Karpas-422 (cell line): ENCODE measurements around the gene DYSF. TPM values are rescaled to one million over a fixed set of nuclear protein-coding genes. Genes with fewer than 3 reads are reported as not detected.
"Not testable (repeated sequence)": the region's sequence is repeated elsewhere in the genome, so short reads cannot be mapped to it uniquely, and the experiment has no call there.

Experiments used
- DNase-seq: peaks from one replicate; pipeline ENCODE4 v3.0.0-alpha.2; 2015
- H2AFZ ChIP-seq: fragments of 200-600 bp; sonication (generic); 2 replicates; pipeline ENCODE4 v1.6.1; 2014; ENCODE audit warnings: antibody characterized with exemption, low read length, mixed read lengths
- H3K27ac ChIP-seq: fragments of 200-600 bp; sonication (generic); 2 replicates; pipeline ENCODE4 v1.5.1; 2014; ENCODE audit warnings: mild to moderate bottlenecking, low read length, moderate library complexity
- H3K27me3 ChIP-seq: fragments of 200-600 bp; sonication (generic); 2 replicates; pipeline ENCODE4 v1.6.1; 2014; ENCODE audit warnings: low read length, mixed read lengths
- H3K36me3 ChIP-seq: fragments of 200-600 bp; sonication (generic); 2 replicates; pipeline ENCODE4 v1.6.1; 2014; ENCODE audit warnings: low read length, mixed read lengths; ENCODE audit not compliant: insufficient read depth
- H3K4me1 ChIP-seq: fragments of 200-600 bp; sonication (generic); 2 replicates; pipeline ENCODE4 v1.6.1; 2014; ENCODE audit warnings: mild to moderate bottlenecking, low read length, mixed read lengths
- H3K4me2 ChIP-seq: fragments of 200-600 bp; sonication (generic); 2 replicates; pipeline ENCODE4 v1.6.1; 2014; ENCODE audit warnings: low read length, low read depth, mild to moderate bottlenecking; ENCODE audit not compliant: poor library complexity, severe bottlenecking
- H3K4me3 ChIP-seq: fragments of 200-600 bp; sonication (generic); 2 replicates; pipeline ENCODE4 v1.5.1; 2014; ENCODE audit warnings: mild to moderate bottlenecking, antibody characterized with exemption, low read length, mixed read lengths
- H3K79me2 ChIP-seq: fragments of 200-600 bp; sonication (generic); 2 replicates; pipeline ENCODE4 v1.6.1; 2014; ENCODE audit warnings: mild to moderate bottlenecking, low read length, mixed read lengths
- H3K9ac ChIP-seq: fragments of 200-600 bp; sonication (generic); 2 replicates; pipeline ENCODE4 v1.6.0; 2014; ENCODE audit warnings: low read length
- H3K9me2 ChIP-seq: fragments of 200-600 bp; sonication (generic), shearing (Covaris generic); replicated peaks from 2 replicates; pipeline ENCODE4 v1.6.0; 2014; ENCODE audit warnings: mild to moderate bottlenecking, low read length, moderate library complexity; ENCODE audit not compliant: insufficient read depth
- H3K9me3 ChIP-seq: fragments of 300-700, 200-600 bp; sonication (generic); 2 replicates; pipeline ENCODE4 v1.6.1; 2014; ENCODE audit warnings: low read length, mixed read lengths
- H4K20me1 ChIP-seq: fragments of 200-600 bp; sonication (generic); 2 replicates; pipeline ENCODE4 v1.6.1; 2014; ENCODE audit warnings: mild to moderate bottlenecking, antibody characterized with exemption, low read length, low read depth; ENCODE audit not compliant: insufficient read depth
- total RNA-seq: library from RNA; depleted of rRNA; stranded (reverse); fragments of >200 nt; shearing (Covaris generic); gene quantifications from 2 replicates; pipeline ENCODE4 v1.2.3, GENCODE V29; 2014; ENCODE audit warnings: low replicate concordance

The DYSF gene
- total RNA-seq, 1 experiment from 2014 or later: not detected

GRCh38 chr2:71639735-71640134 lies 186.4 kb downstream of the DYSF start:
- Histone ChIP-seq H3K36me3 (no peaks in the 10 kb centered on the region), H3K27ac (no peak overlapping the region), H3K27me3 (no peaks in the 10 kb centered on the region), H4K20me1 (no peaks in the 10 kb centered on the region), H3K4me1 (no peaks in the 10 kb centered on the region), H3K9ac (no peak overlapping the region), H3K4me2 (no peak overlapping the region), H3K4me3 (no peak overlapping the region), H3K9me3 (no peaks in the 10 kb centered on the region), H3K9me2 (no peaks in the 10 kb centered on the region), H2AFZ (no peak overlapping the region), H3K79me2 (no peaks in the 10 kb centered on the region)
- no peak for DNase-seq

GRCh38 chr2:71640489-71640888 lies 187.1 kb downstream of the DYSF start:
- Histone ChIP-seq H4K20me1 (no peaks in the 10 kb centered on the region), H3K9me3 (no peaks in the 10 kb centered on the region), H3K9ac (no peak overlapping the region), H3K4me3 (no peak overlapping the region), H3K4me1 (no peaks in the 10 kb centered on the region), H3K4me2 (no peak overlapping the region), H3K36me3 (no peaks in the 10 kb centered on the region), H2AFZ (no peak overlapping the region), H3K27ac (no peak overlapping the region), H3K9me2 (no peaks in the 10 kb centered on the region), H3K27me3 (no peaks in the 10 kb centered on the region), H3K79me2 (no peaks in the 10 kb centered on the region)
- no peak for DNase-seq

- no peaks in the 10 kb centered on the region for H3K27me3 ChIP-seq
- H3K9me2 ChIP-seq: no peaks in the 10 kb centered on the region
- H3K4me3 ChIP-seq: no peak overlapping the region
- H3K4me2 ChIP-seq: no peak overlapping the region
- H2AFZ ChIP-seq: no peak overlapping the region
- H4K20me1 ChIP-seq: no peaks in the 10 kb centered on the region
- H3K4me1 ChIP-seq: no peaks in the 10 kb centered on the region
- H3K9ac ChIP-seq: no peak overlapping the region
- H3K36me3 ChIP-seq: no peaks in the 10 kb centered on the region
- H3K9me3 ChIP-seq: no peaks in the 10 kb centered on the region
- no peak for DNase-seq
- H3K79me2 ChIP-seq: no peaks in the 10 kb centered on the region
- no peak overlapping the region for H3K27ac ChIP-seq
Measured at GRCh38 chr2:71643674-71644357, 190.5 kb downstream of the DYSF start.

- H3K4me1 ChIP-seq: no peaks in the 10 kb centered on the region
- no peaks in the 10 kb centered on the region for H3K9me3 ChIP-seq
- no peak overlapping the region for H3K4me3 ChIP-seq
- no peak overlapping the region for H3K27ac ChIP-seq
- H3K9me2 ChIP-seq: no peaks in the 10 kb centered on the region
- H4K20me1 ChIP-seq: no peaks in the 10 kb centered on the region
- H3K4me2 ChIP-seq: no peak overlapping the region
- no peaks in the 10 kb centered on the region for H3K79me2 ChIP-seq
- H3K27me3 ChIP-seq: no peaks in the 10 kb centered on the region
- H3K9ac ChIP-seq: no peak overlapping the region
- H3K36me3 ChIP-seq: no peaks in the 10 kb centered on the region
- no peak overlapping the region for H2AFZ ChIP-seq
- DNase-seq: no peak
Measured at GRCh38 chr2:71646028-71646427, 192.7 kb downstream of the DYSF start.

- Histone ChIP-seq H3K9me3 (no peaks in the 10 kb centered on the region), H3K27ac (no peak overlapping the region)
Measured at GRCh38 chr2:71647356-71647755, 194.0 kb downstream of the DYSF start.

GRCh38 chr2:71655498-71655897 lies 202.1 kb downstream of the DYSF start:
- H3K4me2 ChIP-seq: no peak overlapping the region
- no peak overlapping the region for H3K27ac ChIP-seq
- peaks cover 2% of the 10 kb centered on the region; the same call in 1 of the 2 replicates for H3K9me3 ChIP-seq
- H3K9me2 ChIP-seq: no peaks in the 10 kb centered on the region
- H3K36me3 ChIP-seq: no peaks in the 10 kb centered on the region
- H4K20me1 ChIP-seq: no peaks in the 10 kb centered on the region
- H3K4me1 ChIP-seq: no peaks in the 10 kb centered on the region
- H2AFZ ChIP-seq: no peak overlapping the region
- no peaks in the 10 kb centered on the region for H3K79me2 ChIP-seq
- no peak overlapping the region for H3K9ac ChIP-seq
- DNase-seq: no peak
- no peaks in the 10 kb centered on the region for H3K27me3 ChIP-seq
- H3K4me3 ChIP-seq: no peak overlapping the region

More at GRCh38 chr2:71647356-71647755, 194.0 kb downstream of the DYSF start:
- Histone ChIP-seq H4K20me1 (no peaks in the 10 kb centered on the region), H3K9ac (no peak overlapping the region), H3K27me3 (no peaks in the 10 kb centered on the region), H2AFZ (no peak overlapping the region), H3K4me2 (no peak overlapping the region), H3K36me3 (no peaks in the 10 kb centered on the region), H3K4me1 (no peaks in the 10 kb centered on the region), H3K79me2 (no peaks in the 10 kb centered on the region), H3K9me2 (no peaks in the 10 kb centered on the region), H3K4me3 (no peak overlapping the region)
- DNase-seq: no peak

GRCh38 chr2:71658256-71658655 lies 204.9 kb downstream of the DYSF start:
- not testable (repeated sequence) for H3K36me3 ChIP-seq, H3K79me2 ChIP-seq, H2AFZ ChIP-seq, H3K27ac ChIP-seq, H3K4me2 ChIP-seq, H4K20me1 ChIP-seq, DNase-seq, H3K4me3 ChIP-seq, H3K27me3 ChIP-seq, H3K9me2 ChIP-seq, H3K9ac ChIP-seq, H3K4me1 ChIP-seq, H3K9me3 ChIP-seq

- Histone ChIP-seq H3K9me3 (peaks cover 2% of the 10 kb centered on the region; the same call in 1 of the 2 replicates), H3K4me3 (no peak overlapping the region), H3K27me3 (no peaks in the 10 kb centered on the region), H3K36me3 (no peaks in the 10 kb centered on the region), H3K4me2 (no peak overlapping the region), H3K79me2 (no peaks in the 10 kb centered on the region), H4K20me1 (no peaks in the 10 kb centered on the region), H3K9ac (no peak overlapping the region), H3K9me2 (no peaks in the 10 kb centered on the region), H3K4me1 (no peaks in the 10 kb centered on the region), H3K27ac (no peak overlapping the region), H2AFZ (no peak overlapping the region)
- DNase-seq: no peak
Measured at GRCh38 chr2:71658771-71659170, 205.4 kb downstream of the DYSF start.
